GM12874 (cell line): ENCODE results near the gene HPS3.

Experiments
- TF ChIP-seq, protein P1 (sequence below): IDR thresholded peaks from 2 replicates; pipeline ENCODE4 v1.5.1; 2011; ENCODE audit warnings: low read depth, mild to moderate bottlenecking, control low read depth, low read length, moderate library complexity; ENCODE audit not compliant: insufficient read depth

HPS3 gene

DNA sequence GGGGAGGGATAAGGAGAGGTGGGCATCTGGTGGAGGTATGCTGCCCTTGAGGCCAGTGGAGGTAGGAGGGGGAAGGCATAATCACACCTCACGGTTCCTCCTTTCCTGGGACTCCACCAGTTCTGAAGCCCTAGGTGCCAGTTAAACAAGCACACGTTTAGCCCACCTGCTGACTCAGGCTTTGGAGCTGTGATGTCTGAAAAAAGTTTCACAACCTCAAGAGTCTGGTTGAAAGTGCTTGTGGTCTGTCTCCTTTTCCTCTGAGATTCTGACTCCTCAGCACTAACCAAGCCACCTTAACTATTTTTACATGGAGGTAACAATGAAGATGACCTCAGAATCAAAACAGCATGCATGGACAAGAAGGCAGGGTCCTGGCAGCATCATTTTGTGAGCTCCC, 23.0 kb downstream of the HPS3 start:
- TF ChIP-seq, protein P1, sequence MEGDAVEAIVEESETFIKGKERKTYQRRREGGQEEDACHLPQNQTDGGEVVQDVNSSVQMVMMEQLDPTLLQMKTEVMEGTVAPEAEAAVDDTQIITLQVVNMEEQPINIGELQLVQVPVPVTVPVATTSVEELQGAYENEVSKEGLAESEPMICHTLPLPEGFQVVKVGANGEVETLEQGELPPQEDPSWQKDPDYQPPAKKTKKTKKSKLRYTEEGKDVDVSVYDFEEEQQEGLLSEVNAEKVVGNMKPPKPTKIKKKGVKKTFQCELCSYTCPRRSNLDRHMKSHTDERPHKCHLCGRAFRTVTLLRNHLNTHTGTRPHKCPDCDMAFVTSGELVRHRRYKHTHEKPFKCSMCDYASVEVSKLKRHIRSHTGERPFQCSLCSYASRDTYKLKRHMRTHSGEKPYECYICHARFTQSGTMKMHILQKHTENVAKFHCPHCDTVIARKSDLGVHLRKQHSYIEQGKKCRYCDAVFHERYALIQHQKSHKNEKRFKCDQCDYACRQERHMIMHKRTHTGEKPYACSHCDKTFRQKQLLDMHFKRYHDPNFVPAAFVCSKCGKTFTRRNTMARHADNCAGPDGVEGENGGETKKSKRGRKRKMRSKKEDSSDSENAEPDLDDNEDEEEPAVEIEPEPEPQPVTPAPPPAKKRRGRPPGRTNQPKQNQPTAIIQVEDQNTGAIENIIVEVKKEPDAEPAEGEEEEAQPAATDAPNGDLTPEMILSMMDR: no peak

DNA sequence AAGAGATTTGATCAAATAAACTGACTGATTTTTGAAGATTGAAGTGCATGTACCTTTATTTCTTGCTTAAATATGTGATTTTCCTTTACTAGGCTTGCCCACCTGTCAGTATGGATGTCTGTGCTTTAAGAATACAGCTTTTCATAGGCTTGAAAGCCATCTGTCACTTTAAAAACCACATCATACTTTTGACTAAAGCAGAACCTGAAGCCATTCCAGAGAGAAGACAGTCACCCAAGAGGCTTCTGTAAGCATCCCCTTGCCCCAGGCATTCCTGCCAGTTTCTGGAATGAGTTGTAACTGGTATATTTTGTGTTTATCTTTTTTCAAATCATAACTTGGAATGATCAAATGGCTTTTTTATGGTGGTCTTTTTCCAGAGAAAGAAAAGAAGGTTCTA, 24.0 kb downstream of the HPS3 start:
- TF ChIP-seq, protein P1: no peak

DNA sequence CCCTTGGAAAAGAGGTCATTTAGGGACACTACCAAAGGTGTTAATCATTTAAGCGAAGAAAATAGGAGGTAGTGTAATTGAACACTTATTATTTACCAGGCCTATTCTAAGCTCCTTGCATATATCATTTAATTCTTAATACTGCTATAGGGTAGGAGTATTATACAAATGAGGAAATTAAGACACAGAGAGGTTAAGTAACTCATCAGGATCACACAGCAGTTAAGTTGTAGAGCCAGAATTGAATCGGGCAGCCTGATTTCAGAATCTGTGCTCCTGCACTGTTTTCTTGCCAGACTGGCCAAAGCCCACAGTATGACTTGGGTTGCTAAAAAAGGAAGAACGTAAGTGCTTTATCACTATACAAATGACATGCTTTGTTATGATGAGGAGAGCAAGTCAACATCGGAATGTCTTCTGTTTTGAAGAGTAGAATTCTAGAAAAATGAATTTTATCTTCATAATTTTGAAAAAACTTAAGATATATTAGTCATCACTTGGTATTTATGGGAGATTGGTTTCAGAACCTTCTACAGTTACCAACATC, 31.4 kb downstream of the HPS3 start:
- TF ChIP-seq, protein P1: no peak

DNA sequence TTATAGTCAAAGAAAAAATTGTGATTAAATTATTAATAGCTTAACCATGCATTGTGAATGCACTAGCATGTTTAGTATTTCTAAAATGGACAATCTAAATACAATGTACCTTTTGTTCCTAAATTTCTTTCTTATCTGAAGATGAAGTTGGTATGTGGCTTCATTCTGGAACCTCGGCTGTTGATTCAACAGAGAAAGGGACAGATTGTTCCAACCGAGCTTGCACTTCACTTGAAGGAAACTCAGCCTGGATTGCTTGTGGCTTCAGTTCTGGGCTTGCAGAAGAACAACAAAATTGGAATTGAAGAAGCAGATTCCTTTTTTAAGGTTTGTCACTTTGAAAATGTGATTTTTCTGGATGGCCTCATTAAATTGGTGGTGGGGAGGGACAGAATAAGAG, 32.6 kb downstream of the HPS3 start:
- TF ChIP-seq, protein P1: no peak

DNA sequence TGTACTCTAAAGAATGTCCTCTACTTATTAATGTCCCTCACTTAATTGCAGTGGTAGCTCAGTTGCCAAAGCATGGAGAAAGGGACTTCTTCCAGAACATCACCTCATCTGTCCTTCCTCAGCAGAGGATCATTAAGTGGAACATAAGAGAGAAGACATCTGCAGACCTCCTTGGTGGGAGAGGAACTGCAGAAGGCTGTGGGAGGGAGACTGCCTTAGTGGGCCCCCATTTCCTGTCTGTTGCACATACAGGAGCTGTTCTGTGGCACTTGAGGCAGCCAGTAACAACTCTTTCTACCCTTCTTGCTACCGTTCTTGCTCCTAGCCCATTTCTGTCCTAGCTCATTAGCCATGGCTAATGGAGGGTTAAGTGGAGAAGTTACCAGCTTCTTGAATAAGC, 33.6 kb downstream of the HPS3 start:
- TF ChIP-seq, protein P1: no peak

DNA sequence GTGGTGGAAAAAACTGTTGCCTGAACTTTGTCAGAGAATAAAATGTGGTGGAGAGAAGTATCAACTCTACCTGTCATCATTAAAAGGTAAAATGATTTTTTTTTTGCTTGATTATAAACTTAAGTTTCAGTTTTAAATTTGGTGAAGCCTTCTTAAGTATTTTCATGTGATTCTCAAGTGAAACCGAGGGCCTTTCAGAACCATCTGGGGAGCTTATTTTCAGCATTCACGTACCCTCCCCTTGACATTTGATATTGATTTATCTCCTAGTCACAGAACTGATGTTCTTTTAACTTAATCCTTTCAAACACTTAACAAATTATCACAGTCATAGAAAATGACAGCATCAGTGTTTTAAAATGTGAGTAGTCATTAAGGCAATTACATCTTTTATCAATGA, 38.5 kb downstream of the HPS3 start:
- TF ChIP-seq, protein P1: no peak

DNA sequence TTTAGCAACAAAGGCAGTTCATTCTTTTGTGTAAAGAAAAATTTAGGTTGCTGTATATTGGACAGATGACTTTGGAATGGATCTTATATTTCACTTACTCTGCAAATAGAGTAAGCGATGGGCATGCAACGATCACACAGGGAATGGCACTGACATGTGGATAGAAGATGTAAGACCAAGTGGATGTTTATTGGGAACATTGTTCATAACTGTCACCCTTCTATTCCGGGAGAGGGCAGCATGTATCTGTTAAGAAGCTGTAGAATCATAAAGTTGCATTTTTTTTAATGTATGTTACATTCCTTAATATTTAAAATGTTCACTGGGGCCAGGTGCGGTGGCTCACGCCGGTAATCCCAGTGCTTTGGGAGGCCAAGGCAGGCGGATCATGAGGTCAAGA, 41.2 kb downstream of the HPS3 start:
- TF ChIP-seq, protein P1: no peak
